ENCODE results near the gene CAMTA1.

DNA sequence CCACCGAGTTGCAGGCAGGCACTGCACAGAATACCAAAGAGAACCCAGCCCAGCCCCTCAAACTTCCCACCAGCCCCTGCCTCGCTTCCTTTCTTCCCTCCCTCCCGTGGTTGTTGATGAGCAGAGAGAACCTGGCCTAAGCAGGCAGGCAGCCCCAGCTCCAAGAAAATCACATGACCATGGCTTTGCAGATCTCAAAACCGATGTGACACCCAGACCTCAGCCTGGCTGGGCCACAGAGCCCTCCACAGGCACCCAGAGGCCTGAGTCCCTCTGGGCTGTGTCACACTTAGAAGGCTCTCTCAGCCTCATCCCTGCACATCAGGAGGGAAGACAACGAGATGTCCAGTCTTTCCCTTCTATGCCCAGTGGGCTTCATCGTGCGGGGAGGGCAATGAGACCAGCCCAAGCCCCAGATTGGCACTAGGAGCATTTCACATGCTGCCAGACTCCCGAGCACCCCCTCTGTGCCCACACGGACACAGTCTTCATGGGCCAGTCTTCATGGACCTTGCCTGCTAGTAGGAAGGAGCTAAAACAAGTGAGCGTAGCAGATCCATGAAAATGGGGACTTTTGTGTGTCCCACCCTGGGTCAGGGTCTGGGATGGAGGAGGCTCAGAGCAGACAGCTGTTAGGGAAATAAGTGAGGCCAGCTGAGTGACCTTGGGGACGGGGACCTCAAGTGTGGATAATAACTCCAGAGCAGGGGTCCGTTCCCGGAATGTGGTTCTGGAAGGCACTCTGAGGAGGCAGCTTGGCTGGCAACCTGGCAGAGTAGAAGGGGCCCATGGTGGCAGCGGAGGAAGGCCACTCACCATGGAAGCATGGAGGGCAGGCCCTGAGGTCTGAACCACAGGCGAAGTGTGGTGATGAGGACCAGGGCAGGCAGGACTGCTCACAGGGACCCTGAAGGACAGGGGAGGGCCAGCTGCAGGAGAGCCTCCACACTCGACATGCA lies 781.4 kb downstream of the CAMTA1 start:
- TF ChIP-seq, protein P1, sequence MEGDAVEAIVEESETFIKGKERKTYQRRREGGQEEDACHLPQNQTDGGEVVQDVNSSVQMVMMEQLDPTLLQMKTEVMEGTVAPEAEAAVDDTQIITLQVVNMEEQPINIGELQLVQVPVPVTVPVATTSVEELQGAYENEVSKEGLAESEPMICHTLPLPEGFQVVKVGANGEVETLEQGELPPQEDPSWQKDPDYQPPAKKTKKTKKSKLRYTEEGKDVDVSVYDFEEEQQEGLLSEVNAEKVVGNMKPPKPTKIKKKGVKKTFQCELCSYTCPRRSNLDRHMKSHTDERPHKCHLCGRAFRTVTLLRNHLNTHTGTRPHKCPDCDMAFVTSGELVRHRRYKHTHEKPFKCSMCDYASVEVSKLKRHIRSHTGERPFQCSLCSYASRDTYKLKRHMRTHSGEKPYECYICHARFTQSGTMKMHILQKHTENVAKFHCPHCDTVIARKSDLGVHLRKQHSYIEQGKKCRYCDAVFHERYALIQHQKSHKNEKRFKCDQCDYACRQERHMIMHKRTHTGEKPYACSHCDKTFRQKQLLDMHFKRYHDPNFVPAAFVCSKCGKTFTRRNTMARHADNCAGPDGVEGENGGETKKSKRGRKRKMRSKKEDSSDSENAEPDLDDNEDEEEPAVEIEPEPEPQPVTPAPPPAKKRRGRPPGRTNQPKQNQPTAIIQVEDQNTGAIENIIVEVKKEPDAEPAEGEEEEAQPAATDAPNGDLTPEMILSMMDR (IDR thresholded peaks at IDR 0.05), result no peak
- TF ChIP-seq EZH2 (IDR thresholded peaks at IDR 0.05) (no peak), EZH2phosphoT487 (IDR thresholded peaks at IDR 0.05) (no peak)

Data from neural progenitor cell (in vitro differentiated cells).